Measurements from ENCODE around the gene MED15.
A peak's percentile ranks its signal among the peaks of the same experiment; 100 is the strongest.
"Not testable (repeated sequence)": the region's sequence is repeated elsewhere in the genome, so short reads cannot be mapped to it uniquely, and the experiment has no call there.

MED15 gene

GRCh38 chr22:20586403-20586745 is 79.0 kb downstream of the MED15 start:
- no peak for DNase-seq

- no peak for DNase-seq
These were observed 80.0 kb downstream of the MED15 start for GRCh38 chr22:20587206-20587958.

DNA sequence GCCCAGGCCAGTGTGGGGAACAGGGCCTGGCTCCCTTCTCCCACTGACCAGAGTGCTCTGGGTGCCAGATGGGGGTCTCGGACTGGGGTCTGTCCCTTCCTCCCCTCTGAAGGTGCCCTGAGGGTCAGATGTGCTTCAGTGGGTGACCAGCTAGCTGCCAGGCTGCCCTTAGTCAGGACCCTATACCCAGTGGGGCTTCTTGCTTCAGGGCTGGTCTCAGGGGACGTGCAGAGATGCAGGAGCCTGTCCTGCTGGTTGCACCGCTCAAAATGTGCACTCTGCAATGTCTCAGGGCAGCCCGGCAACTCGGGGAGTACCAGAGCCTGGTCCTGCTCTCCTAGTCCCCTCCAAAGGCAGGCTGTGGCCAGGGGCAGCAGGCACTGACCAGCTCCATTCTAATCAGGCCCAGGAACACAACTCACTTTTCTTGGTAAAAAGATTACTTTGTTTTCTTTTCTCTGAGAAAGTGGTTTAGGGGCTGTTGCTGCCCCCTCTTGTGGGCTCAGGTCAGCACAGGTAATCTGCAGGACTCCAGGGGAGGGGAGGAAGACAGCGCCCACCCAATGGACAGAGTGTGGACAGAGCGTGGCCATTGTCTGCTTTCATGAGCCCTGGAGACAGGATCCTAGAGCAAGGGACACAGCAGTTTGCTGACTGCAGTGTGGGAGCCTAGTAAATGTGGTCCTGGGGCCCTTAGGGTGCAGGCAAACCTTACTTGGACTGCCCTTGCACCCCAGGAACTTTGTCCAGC is 80.9 kb downstream of the MED15 start:
- no peak for DNase-seq

DNA sequence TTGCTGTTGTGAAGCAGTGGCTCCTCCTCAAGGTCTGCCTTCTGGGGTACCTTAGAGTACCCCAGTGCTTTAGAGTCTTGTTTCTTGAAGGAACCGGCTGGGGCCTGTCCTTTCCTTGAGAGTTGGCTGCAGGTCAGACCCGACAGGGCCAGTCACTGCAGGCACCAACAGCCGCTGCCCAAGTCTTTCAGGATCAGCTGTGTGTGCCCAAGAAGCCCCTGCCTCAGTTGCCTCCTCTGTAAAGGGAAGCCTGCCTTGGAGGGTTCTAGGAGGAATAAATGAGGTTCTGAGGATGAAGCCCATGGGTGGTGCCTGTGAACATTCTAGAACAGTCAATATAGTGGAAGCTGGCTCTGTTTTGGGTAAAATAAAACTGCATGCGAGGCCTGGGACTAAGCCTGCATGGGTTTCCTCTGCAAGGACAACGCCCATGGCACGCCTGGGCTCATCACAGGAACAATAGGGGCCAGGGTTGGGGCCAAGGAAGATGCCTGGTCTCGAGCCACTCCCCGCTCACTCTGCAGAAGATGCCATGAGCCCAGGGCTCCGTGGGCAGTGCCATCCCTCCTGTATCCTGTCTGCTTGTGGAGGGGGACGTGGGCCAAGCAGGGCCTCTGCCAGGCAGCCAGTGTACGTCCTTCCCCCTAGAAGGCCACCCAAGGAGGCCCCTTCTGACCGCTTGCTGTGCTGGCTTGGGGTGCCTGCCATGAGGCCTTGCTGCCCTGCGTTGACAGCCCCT is 81.6 kb downstream of the MED15 start:
- no peak for DNase-seq

DNA sequence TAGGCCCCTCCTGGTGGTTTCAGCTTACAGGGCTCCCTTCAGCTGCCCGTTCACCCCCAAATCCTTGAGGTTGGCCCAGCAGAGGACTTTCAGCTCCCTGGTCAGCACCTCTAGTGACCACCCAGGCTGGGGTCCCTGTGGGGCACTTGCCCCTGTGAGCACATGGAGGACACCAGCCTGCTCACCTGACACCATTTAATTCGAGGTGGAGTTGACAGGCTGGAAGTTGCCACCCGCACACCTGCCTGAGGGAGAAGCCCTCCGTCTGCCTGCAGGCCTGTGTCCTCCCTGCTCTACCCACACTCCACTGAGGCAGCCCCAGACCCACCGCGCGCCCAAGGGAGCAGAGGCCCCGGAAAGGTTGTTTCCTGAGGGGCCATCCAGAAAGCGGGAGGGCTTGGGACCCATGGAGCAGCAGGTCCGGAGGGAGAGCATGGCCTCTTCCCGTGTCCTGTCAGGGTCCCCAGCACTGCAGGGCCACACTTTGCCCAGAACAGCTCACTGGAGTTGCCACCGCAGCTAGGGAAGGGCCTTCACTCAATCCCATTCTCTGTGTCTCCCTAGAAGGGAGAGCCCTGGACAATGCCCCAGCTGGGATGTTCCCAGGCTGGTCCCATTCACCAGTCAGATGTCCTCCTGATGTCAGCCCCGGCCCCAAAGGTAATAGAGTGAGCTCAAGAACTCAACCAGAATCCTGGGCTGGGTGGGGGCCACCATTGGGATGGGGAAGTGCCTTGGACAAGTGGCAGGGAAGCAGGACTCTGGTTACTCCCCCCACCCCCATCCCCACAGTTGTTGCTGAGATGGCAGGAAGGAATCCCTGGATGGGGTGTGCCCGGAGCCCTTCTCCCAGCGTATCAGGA is 82.4 kb downstream of the MED15 start:
- no peak for DNase-seq

DNA sequence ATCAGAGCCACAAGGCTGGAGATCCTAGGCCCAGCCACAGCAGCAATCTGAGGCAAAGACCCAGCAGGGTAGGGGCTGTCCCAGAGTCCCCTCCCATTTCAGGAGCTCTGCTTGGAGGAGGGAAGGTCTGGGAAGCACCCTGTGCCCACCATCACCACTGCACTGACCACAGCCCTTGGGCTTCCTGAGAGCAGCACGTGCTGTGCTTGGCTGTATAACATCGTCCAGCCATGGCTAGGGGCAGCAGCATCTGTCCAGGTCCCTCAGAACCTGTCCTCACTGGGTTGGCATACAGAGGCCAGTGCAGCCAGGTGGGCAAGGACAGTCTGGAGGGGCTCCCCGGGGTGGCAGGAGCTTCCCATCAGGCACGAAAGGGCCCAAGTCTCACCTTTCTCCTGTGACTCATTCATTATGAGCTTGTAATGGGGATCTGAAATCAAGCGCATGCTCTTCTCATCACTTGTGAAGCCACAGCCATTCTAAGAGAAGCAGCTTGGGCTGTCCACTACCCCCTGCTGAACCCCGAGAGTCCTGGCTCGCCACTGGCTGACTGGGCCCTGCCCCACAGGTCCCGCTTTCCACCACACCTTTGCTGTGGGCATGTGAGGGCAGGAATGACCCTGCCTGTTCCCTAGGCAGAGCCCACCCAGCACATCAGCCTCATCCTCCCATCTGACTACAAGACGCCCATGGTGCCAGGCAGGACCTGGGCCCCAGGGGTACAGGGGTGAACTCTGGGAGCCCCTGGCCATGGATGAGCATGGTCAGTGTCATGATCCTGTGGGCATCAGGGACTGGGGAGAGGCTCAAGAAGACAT is 83.3 kb downstream of the MED15 start:
- no peak for DNase-seq

DNA sequence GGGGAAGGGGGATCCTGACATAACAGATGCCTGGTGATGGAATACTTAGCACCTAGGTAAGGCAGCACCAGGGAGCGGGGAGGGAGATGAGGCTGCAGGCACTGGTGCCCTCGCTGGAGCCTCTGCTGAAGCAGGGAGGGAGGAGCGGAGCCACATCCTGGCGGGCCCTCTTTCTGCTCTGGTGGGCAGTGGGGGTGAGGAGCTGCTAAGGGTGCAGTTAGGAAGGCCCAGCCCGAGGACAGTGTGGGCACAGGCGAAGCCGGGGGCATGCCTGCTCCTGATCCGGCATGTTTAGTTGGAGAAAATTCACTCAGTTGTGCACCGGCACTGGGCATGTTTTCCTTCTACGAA is 83.9 kb downstream of the MED15 start:
- DNase-seq = no peak

DNA sequence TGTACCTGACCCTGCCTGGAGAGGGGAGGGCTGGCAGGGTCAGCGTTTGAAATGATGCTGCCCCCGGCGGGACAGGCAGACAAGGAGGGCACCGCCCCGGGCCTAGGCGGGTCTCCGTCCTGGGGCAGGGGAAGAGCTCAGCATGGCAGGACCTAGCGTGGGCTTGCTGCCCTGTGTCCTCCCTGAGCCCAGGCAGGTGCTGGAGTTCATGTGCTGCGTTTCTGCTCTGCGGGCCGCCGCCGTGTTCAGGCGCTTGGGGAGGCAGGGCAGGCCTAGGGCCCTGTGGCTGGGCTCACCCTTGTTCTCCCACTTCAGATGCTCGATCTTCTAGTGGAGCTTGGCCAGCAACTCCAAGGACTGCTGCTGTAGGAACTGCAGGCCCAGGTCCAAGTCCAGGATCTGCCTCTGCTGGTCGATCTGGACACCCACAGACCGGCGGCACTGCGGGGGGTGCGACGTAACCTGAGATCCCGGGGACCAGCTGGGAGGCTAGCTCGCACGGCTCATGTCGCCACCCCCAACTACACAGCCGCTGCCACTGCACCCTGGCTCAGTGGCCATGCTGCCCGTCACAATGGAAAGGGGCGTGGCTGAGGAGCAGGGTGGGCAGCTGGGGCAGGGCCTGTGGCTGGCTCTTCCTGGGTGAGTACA is 84.4 kb downstream of the MED15 start:
- DNase-seq = no peak

- not testable (repeated sequence) for DNase-seq
These were observed 86.6 kb downstream of the MED15 start for GRCh38 chr22:20594038-20594437.

DNA sequence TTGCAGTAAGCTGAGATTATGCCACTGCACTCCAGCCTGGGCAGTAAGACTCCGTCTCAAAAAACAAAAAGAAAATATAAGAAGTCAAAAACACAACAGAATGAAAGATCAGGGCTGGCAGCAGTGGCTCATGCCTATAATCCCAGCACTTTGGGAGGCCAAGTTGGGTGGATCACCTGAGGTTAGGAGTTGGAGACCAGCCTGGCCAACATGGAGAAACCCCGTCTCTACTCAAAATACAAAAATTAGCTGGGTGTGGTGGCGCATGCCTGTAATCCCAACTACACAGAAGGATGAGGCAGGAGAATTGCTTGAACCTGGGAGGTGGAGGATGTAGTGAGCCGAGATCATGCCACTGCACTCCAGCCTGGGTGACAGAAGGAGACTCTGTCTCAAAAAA is 87.1 kb downstream of the MED15 start:
- not testable (repeated sequence) for DNase-seq

GRCh38 chr22:20595461-20595860 is 88.1 kb downstream of the MED15 start:
- DNase-seq = no peak

GRCh38 chr22:20599117-20599516 is 91.7 kb downstream of the MED15 start:
- no peak for DNase-seq

DNA sequence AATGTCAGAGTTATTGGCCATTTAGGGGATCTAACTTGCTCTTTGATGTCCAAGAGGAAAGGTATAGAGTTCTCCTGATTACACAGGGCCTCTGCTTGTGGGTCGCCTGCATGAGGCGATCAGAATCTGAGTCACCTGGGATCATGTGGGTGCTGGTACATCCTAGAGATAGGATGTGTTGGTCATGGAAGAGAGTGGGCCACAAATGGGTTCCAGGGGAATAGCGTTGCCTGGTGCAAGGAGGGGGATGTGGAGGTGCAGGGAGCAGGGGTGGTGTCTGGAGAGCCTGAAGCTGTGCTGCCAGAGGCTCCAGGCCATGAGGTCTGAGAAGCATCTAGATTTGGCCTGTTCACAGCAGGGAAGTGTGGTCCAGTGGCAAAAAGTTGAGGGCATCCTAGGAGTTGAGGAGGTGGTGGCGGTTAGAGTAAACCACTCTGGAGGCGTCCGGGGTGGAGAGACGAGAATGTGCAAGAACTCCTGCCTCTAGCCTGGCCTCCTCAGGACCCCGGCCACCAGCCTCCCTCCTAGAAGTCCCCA is 92.8 kb downstream of the MED15 start:
- no peak for DNase-seq

DNA sequence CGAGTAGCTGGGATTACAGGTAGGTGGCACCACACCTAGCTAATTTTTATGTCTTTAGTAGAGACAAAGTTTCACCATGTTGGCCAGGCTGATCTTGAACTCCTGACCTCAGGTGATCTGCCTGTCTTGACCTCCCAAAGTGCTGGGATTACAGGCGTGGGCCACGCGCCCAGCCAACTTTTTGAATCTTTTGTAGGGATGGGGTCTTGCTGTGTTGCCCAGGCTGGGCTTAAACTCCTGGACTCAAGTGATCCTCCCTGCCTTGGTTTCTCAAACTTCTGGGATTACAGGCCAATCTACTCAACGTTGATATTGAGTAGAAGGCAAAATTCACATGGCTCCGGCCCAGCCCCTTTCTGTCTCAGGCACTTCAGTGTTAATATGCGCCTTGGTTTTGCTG is 93.9 kb downstream of the MED15 start:
- no peak for DNase-seq

GRCh38 chr22:20602609-20603164 is 95.3 kb downstream of the MED15 start:
- DNase-seq = no peak

DNA sequence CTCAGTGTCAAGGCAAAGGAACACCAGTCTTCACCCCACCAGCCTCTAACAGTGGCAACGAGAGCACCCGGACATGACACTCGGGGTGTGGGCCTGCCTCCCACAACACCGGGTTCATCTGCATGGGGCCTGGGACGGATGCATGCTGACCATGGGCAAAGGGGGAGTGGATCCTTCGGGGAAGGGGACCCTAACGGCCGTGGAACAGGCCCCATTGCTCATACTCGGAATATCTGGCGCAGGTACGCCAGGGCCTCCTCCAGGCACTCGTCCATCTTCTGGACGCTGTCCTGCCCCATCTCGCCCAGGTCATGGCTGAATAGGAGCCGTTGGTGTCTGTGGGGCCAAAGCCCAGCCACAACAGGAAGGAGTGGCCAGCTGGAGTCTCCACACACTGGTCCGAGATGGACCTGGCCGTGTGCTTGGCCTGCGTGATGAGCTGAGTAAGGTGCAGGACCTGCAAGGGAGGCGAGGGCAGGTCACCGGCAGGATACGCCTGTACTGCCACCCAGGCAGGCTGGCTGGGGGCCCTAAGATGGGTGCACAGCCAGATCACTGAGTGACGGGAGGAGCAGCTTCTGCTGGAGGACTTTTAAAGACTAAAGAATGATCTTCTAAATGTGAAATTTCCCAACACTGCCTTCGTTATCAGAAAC is 96.8 kb downstream of the MED15 start:
- DNase-seq = no peak

GRCh38 chr22:20604776-20605221 is 97.4 kb downstream of the MED15 start:
- DNase-seq = no peak

DNA sequence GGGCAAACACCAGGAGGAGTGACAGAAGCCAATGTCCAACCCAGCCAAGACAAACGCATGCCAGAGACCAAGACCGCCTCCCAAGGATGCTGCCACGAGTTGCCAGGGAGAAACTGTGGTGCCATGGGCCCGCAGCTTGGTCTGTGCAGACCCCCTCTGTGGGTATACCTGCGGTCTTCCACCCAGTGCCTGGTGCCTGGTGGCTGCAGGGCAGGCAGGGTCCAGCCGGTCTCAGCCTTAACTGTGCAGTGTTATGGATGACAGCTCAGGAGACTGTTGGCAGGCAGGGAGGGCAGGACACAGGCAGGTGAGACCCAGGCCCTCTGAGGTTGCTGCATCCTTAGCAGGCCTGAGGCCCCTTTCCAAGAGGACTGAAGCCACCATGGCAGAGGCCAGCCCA is 97.9 kb downstream of the MED15 start:
- DNase-seq = no peak

- DNase-seq = peak; percentile 72
These were observed 98.8 kb downstream of the MED15 start for GRCh38 chr22:20606041-20606783.

GRCh38 chr22:20606784-20607128 is 99.3 kb downstream of the MED15 start:
- DNase-seq = no peak

Data from activated T-cell treated with anti-CD3 and anti-CD28 coated beads, Interleukin-2, amount 50 U/mL, for 1 hour (primary cell).